GM10248 (cell line): Measurements from ENCODE around the gene PDZRN3.

ENCODE experiments used
- CTCF ChIA-PET: fragments of 300-600 bp; sonication (Branson Sonifier 250); formaldehyde crosslinking; extraction: SDS; loops from one replicate; lab custom pipeline; 2021; ENCODE audit warnings: antibody characterized with exemption; lab: Yijun Ruan, JAX
- POLR2A ChIA-PET: fragments of 350-650 bp; sonication (Branson Sonifier 250); formaldehyde crosslinking; extraction: SDS; loops from one replicate; lab custom pipeline; 2020; ENCODE audit warnings: antibody characterized with exemption; lab: Yijun Ruan, JAX
- DNase-seq: peaks from one replicate; pipeline ENCODE4 v3.0.0; 2012; ENCODE audit errors: extremely low spot score
- CTCF ChIP-seq: IDR thresholded peaks from 2 replicates; pipeline ENCODE4 v1.5.1; 2012; ENCODE audit warnings: mild to moderate bottlenecking, low read depth; ENCODE audit errors: extremely low read depth, missing control alignments, control extremely low read depth

Gene PDZRN3

DNA sequence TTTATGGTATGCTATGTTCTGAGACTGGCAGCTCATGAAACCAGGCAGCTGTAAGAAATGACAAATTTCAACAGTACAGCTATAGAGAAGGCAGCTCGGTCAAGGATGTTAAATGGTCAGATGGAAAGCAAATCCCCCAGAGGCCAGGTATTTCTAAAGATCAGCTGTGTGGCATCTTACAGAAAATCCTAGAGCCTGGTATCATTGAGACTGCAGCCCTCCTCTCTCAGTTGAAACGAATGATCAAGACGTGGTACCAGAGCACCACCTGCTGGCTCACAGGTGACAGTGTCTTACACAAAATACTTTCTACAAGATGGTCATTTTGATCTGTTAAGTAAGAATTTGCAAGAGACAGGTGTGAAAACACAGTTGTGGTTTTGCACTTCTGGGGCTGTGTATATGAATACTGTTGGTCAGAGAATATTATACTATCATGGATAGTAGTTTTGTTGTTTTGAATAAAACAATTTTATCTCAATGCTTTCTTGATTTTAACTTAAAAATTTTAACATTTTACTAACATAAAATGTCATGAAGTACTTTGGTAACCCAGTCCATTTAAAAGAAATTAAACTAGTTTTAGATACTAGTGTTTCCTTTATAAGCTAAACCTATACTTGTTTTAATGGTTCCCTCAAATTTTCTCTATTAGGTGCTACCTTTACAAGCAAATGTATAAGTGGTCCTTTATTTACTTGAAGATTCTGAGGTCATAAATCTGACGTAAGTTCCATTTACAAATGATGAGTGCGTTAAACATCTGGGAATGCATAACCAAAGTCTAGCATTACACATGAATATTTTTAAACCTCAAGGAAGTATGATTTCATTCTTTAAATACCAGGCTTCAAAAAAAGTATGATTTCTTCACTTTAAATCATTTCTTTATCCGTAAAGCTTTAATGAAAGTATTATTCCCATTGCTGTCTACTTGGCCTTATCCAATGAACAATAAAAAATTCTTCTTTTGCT lies 121.8 kb downstream of the PDZRN3 start:
- ChIA-PET POLR2A (no interaction called here), CTCF (interaction anchor here (0.7 to 6.6 kb wide), 37 partner anchors 8 to 564 kb away, joined by 3 to 139 read pairs (median 4); no protein-coding TSS in a partner anchor)
- peak; percentile 78 for TF ChIP-seq CTCF
- peak; percentile 71 for DNase-seq

DNA sequence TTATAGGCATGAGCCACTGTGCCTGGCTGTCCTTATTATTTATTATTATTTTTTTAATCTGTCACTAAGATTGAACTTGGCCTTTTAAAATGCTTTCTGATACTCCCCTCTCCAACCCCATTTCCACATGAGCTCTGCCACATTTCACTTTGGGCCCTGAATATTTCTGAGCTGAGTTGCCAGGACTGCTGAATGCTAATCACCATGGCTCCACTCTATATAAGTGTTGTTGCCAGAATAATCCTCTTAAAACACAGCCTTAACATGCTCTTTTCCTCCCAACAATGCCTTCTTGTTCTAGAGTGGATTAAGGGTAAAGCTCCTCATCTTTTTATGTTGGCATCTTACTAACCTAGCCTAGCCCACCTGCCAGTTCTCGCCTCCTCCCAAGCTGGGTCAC lies 124.4 kb downstream of the PDZRN3 start:
- no peak for TF ChIP-seq CTCF
- POLR2A ChIA-PET: no interaction called here
- DNase-seq: no peak
- CTCF ChIA-PET: interaction anchor here (1.1 to 6.6 kb wide), 11 partner anchors 8 to 409 kb away, joined by 3 to 139 read pairs (median 12); no protein-coding TSS in a partner anchor

DNA sequence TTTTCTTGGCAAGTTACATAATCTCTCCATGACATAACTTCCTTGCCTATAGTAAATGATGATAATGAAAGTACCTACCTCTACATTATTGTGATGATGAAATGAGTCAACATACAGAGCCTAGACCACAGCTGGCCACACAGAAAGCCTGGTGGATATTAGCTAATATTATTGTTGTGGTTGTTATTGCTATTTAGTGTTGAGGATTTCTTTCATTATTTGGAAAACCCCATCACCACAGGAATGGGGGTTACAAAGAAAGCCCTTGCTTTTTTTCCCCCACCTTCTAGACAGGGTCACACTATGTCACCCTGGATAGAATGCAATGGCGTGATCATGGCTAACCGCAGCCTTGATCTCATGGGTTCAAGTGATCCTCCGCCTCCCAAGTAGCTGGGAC lies 125.0 kb downstream of the PDZRN3 start:
- TF ChIP-seq CTCF: no peak
- ChIA-PET POLR2A (no interaction called here), CTCF (interaction anchor here (1.1 to 6.6 kb wide), 7 partner anchors 9 to 400 kb away, joined by 3 to 139 read pairs (median 15); no protein-coding TSS in a partner anchor)
- DNase-seq: no peak

- POLR2A ChIA-PET: no interaction called here
These were observed 125.7 kb downstream of the PDZRN3 start for GRCh38 chr3:73498764-73499622.

DNA sequence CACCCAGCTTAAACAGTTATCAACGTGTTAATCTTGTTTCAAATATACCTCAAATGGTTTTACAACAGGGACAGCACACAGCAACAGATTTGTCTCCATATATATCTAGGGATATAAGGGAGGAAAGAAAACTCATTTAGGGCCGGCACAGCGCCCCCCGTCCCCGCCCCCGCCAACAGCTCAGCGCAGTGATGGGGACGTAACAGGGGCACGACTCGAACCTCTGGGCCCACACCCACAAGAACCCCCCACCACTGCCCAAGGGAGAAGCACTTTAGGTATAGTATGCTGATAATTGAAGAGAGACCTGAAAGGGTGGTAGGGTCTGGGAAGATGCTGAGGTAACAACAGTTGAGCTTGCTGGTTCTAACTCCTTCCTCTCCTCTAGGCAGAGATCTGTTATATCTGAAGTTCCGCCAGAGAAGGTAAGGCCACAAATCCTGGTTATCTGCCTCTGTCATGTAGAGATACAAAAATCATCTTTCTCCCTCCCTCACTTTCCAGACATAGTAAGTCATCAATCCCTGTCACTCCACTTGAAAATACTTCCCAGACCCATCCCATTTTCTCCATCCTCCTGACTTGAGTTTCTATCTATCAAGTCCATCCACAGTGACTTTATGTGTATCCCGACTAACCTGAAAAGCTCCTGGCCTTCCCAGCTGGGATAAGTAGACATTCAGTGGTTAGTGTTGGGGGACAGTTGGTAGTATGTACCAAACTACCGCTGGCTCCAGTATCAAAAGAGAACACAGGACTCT lies 126.9 kb downstream of the PDZRN3 start:
- DNase-seq: no peak
- CTCF ChIA-PET: interaction anchor here (1.0 to 3.2 kb wide), 4 partner anchors 10 to 394 kb away, joined by 3 to 13 read pairs (median 4); no protein-coding TSS in a partner anchor

More at GRCh38 chr3:73498764-73499622, 125.7 kb downstream of the PDZRN3 start:
- CTCF ChIA-PET: interaction anchor here (1.1 to 6.6 kb wide), 6 partner anchors 9 to 399 kb away, joined by 3 to 139 read pairs (median 17); no protein-coding TSS in a partner anchor
- no peak for TF ChIP-seq CTCF
- peak; percentile 24 for DNase-seq

More for the DNA sequence above, 126.9 kb downstream of the PDZRN3 start:
- TF ChIP-seq CTCF: no peak
- POLR2A ChIA-PET: no interaction called here
